GM21786 (cell line): ENCODE measurements around the gene WNT4.
"Not testable (repeated sequence)": the region's sequence is repeated elsewhere in the genome, so short reads cannot be mapped to it uniquely, and the experiment has no call there.

Source experiments
- ATAC-seq: cut with Tn5 transposase; IDR thresholded peaks from one replicate; pipeline ENCODE4 v1.9.1; 2021; ENCODE audit not compliant: unreplicated experiment

WNT4 gene

DNA sequence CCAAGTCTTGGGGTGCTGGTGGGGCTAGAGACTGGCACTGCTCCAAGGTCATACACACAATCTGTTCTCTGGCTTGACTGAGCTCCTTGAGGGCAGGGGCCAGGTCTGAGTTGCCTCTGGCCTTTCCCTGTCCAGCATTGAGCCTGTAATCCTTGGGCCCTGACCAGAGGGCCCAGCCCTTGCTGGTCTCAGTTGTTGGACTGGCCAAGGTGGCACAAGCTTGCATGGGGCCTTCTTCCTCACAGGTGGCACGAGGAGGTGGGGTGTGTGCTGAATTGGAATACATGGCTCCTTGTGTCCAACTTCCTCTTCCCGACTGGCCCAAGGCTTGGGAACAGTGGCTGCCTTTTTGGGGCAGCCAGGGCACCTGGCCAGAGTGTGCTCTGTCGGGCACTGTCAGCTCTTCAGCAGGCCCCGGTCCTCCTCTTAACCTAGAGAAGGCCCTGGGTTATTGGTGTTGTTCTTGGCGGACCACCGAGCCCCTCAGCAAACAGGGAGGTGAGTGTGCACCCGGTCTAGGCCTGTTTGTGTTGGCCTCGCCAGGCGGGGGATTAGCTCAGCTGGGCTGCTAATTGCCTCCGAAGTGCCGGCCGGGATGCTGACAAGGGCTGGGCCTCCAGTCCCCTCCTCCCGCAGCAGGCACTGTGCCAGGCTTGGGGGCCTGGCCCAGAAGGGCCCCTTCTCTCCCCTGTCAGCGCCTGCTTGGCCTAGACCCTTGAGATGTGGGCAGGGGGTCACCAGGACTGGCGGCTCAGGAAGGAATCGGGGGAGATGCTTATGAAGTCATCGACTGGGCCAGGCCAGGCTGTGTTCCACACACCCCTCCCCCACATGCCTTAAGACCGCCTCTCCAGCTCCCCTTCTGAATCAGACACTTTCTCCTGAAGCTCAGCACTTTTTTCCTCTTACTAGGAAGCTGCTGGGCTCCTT lies 28.5 kb downstream of the WNT4 start:
- no peak for ATAC-seq

DNA sequence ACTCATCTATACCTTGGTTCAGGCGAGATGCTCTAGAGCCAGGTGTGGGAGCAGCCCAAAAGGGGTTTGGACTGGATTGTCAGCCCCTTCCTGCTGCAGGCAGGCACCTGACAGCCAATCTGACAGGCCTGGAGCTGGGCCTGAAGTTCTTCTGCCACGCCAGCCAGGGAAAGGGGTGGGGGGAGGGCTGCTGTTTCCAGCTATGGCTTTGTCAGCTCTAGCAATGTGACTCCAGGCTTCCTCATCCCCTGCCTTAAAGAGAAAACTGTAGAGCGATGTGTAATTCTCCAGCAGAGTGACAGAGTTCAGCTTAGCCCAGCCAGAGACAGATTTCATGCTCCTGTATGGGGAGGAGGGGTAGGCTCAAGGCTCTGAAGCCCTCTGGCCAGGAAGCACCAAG lies 30.3 kb downstream of the WNT4 start:
- no peak for ATAC-seq

- no peak for ATAC-seq
Observed at GRCh38 chr1:22111620-22112019, 31.3 kb downstream of the WNT4 start.

GRCh38 chr1:22111115-22111514 lies 31.8 kb downstream of the WNT4 start:
- ATAC-seq = no peak

DNA sequence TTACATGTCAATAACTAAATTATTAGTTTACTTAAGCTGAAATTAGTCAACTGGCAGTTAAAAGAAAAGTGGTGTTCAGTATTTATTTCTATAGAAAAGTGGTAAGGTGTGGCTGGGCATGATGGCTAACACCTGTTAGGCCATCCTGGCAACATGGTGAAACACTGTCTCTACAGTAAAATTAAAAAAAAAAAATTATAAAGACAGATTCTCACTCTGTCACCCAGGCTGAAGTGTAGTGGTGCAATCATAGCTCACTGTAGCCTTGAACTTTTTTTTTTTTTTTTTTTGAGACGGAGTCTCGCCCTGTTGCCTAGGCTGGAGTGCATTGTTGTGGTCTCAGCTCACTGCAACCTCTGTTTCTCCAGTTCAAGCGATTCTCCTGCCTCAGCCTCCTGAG lies 32.9 kb downstream of the WNT4 start:
- no peak for ATAC-seq

DNA sequence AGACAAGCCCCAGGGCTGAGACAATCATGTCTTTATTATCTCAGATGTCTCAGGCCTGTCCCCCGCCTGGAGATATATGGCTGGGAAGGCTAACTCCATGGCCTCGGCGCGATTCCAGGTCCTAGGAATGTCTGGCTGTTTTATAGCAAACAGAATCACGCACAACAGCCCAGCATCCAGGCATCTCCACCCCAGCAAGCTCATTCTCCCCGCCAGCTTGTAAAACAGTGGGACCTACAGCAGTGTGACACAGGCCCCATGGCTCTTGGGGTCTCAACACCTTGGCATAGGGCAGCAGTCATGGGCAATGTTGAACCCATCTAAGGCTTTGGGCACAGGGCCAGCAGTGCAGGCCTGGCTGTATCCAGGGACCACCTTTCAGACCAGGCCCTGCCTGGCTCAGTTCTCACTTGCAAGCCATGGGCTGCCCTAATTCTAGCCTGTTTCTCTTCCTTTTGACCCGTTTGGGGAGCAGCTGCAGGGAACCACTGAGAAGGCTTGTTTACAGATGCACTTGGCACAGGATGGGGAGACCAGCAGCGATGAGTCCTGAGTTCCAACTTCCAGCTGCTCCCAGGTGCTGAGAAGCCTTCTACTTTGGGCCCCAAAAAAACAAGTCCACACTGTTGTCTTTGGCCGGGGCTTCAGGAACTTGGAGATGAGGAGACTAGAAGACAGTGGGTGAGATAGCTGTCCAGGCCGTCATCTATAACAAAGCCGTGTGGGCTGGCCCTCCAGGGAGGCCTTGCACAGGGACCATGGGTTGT lies 34.4 kb downstream of the WNT4 start:
- no peak for ATAC-seq

- ATAC-seq = no peak
Observed at GRCh38 chr1:22107126-22107525, 35.8 kb downstream of the WNT4 start.

- ATAC-seq = no peak
Observed at GRCh38 chr1:22105611-22106207, 37.2 kb downstream of the WNT4 start.

GRCh38 chr1:22104865-22105437 lies 37.9 kb downstream of the WNT4 start:
- ATAC-seq = no peak

DNA sequence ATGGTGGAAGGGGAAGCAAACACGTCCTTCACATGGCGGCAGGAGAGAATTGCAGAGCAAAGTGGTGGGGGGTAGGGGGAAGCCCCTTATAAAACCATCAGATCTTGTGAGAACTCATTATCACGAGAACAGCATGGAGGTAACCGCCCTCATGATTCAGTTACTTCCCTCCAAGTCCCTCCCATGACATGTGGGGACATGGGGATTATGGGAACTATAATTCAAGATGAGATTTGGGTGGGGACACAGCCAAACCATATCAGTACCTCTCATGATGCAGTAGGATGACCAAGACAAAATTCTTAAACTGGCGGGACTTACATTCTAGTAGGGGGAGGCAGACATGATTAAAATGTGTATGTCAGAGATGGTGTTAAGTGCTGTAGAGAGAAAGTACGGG lies 38.8 kb downstream of the WNT4 start:
- ATAC-seq = no peak

- ATAC-seq = no peak
Observed at GRCh38 chr1:22102746-22103145, 40.2 kb downstream of the WNT4 start.

DNA sequence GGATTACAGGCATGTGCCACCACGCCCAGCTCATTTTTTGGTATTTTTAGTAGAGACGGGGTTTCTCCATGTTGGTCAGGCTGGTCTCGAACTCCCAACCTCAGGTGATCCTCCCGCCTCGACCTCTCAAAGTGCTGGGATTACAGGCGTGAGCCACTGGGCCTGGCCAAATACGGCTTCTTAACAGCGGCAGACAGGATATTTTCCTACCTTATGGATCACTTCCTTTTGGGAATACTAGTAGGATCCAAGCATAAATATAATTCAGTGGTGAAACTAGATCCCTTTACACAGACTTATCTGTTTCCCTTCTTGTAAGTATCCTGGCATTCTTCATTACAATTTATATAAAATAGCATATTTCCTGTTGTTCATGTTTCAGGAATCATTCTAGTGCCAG lies 40.9 kb downstream of the WNT4 start:
- no peak for ATAC-seq

GRCh38 chr1:22101199-22101598 lies 41.7 kb downstream of the WNT4 start:
- ATAC-seq = no peak

GRCh38 chr1:22100168-22100567 lies 42.7 kb downstream of the WNT4 start:
- no peak for ATAC-seq

GRCh38 chr1:22098752-22099151 lies 44.1 kb downstream of the WNT4 start:
- no peak for ATAC-seq

- no peak for ATAC-seq
Observed at GRCh38 chr1:22096463-22096862, 46.4 kb downstream of the WNT4 start.

GRCh38 chr1:22096036-22096435 lies 46.9 kb downstream of the WNT4 start:
- no peak for ATAC-seq

GRCh38 chr1:22093513-22093912 lies 49.4 kb downstream of the WNT4 start:
- no peak for ATAC-seq

DNA sequence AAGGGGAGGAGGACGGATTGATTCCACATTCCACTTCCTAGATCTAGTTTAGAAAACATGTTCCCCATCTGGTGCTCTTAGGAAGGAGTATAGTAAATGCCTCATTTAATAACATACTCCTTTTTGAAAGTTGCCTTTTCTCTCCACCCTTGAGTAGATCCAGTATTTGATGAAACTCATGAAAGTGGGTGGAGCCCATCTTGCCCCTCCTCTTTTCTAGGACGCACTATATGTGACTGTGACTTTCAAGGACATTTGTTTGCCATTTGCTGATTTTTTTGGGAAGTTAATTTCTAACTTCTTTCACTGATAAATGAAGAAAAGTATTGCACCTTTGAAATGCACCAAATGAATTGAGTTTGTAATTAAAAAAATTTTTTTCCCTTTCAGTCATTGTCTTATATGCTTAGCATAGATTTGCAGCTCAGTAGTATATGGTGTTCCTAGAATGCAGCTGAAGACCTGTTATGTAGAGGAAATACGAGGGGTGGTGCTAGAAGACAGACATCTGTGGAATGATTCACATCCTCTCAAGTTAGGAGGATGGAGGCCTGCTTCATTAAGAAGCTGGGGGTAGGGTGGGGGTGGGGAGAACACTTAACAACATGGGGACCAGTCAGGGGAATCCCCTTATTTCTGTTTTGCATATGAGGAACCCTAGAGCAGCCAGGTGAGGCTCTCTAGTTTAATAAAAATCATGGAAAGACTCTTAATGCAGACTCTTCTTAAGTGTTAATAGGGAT lies 50.7 kb downstream of the WNT4 start:
- ATAC-seq = not testable (repeated sequence)

DNA sequence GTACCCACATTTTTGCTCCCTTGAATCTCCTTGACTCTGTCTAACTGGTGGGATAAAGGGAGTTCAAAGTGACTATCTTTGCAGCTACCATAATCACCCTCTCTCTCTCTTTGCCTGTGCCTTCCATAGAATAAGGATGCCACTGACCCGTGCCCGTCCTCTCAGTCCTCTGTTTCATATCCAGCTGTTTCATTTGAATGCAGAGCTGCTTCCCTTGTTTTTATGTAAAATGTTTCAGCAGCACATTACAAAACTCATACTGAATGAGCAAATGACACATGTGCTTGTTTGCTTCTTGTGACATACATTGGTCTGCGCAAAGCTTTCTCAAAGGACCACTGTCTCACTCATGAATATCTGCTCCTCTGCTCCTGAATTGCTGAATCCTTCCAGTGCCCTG lies 52.0 kb downstream of the WNT4 start:
- ATAC-seq = no peak

DNA sequence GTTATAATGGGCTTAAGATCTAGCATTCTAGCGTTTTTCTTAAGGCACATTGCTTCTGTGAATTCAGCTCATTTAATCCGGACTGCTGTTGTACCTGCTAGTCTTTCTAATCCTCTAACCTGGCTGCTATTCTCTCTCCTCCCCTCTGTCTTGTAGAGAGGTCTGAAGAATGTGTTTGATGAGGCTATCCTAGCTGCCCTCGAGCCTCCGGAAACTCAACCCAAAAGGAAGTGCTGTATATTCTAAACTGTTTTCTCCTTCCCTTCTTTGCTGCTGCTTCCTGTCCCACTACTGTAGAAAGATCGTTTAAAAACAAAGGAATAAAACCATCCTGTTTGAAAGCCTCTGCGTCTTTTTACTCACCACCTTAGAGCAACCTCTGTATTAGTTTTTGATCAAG lies 53.1 kb downstream of the WNT4 start:
- no peak for ATAC-seq
